ENCODE measurements around the gene PACSIN2.

The PACSIN2 gene

GRCh38 chr22:42933485-42934091 is 81.4 kb downstream of the PACSIN2 start:
- TF ChIP-seq CTCF (IDR thresholded peaks at IDR 0.05; ENCODE audit: low read depth, low read length): no peak
- H3K4me3 ChIP-seq (ENCODE audit: low read depth, low read length): peak overlapping the region; percentile 43

GRCh38 chr22:42932857-42933484 is 82.0 kb downstream of the PACSIN2 start:
- no peak for TF ChIP-seq CTCF (IDR thresholded peaks at IDR 0.05; ENCODE audit: low read depth, low read length)
- peak overlapping the region; percentile 43; the same call in 1 of the 2 replicates for H3K4me3 ChIP-seq (ENCODE audit: low read depth, low read length)

- H3K4me3 ChIP-seq (ENCODE audit: low read depth, low read length): no peak overlapping the region
- TF ChIP-seq CTCF (IDR thresholded peaks at IDR 0.05; ENCODE audit: low read depth, low read length): no peak
These were observed 82.8 kb downstream of the PACSIN2 start for GRCh38 chr22:42932197-42932519.

- TF ChIP-seq CTCF (IDR thresholded peaks at IDR 0.05; ENCODE audit: low read depth, low read length): no peak
- H3K4me3 ChIP-seq (ENCODE audit: low read depth, low read length): no peak overlapping the region
These were observed 83.3 kb downstream of the PACSIN2 start for GRCh38 chr22:42931421-42932196.

GRCh38 chr22:42930810-42931420 is 84.0 kb downstream of the PACSIN2 start:
- H3K4me3 ChIP-seq (ENCODE audit: low read depth, low read length): no peak overlapping the region
- no peak for TF ChIP-seq CTCF (IDR thresholded peaks at IDR 0.05; ENCODE audit: low read depth, low read length)

GRCh38 chr22:42929838-42930155 is 85.2 kb downstream of the PACSIN2 start:
- H3K4me3 ChIP-seq (ENCODE audit: low read depth, low read length): no peak overlapping the region
- no peak for TF ChIP-seq CTCF (IDR thresholded peaks at IDR 0.05; ENCODE audit: low read depth, low read length)

All from WI38 (cell line).